DOHH2 (cell line): Measurements from ENCODE around the gene DBT.

Source experiments
- EZH2phosphoT487 ChIP-seq: fragments of 200-600 bp; sonication (generic); IDR thresholded peaks from 2 replicates; pipeline ENCODE4 v1.6.1; 2017; ENCODE audit warnings: borderline replicate concordance, mild to moderate bottlenecking, antibody characterized with exemption, low read length, moderate library complexity, mixed read lengths
- TF ChIP-seq, protein P1 (sequence below): fragments of 200-600 bp; sonication (generic); IDR thresholded peaks from one replicate; pipeline ENCODE4 v1.5.1; 2014; ENCODE audit warnings: antibody characterized with exemption, mild to moderate bottlenecking, low read depth, low read length; ENCODE audit not compliant: poor library complexity, severe bottlenecking

- TF ChIP-seq, protein P1, sequence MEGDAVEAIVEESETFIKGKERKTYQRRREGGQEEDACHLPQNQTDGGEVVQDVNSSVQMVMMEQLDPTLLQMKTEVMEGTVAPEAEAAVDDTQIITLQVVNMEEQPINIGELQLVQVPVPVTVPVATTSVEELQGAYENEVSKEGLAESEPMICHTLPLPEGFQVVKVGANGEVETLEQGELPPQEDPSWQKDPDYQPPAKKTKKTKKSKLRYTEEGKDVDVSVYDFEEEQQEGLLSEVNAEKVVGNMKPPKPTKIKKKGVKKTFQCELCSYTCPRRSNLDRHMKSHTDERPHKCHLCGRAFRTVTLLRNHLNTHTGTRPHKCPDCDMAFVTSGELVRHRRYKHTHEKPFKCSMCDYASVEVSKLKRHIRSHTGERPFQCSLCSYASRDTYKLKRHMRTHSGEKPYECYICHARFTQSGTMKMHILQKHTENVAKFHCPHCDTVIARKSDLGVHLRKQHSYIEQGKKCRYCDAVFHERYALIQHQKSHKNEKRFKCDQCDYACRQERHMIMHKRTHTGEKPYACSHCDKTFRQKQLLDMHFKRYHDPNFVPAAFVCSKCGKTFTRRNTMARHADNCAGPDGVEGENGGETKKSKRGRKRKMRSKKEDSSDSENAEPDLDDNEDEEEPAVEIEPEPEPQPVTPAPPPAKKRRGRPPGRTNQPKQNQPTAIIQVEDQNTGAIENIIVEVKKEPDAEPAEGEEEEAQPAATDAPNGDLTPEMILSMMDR: no peak
- no peak for TF ChIP-seq EZH2phosphoT487
Observed at GRCh38 chr1:100137602-100138001, 112.0 kb downstream of the DBT start.
